ENCODE measurements around the gene AFMID.

DNA sequence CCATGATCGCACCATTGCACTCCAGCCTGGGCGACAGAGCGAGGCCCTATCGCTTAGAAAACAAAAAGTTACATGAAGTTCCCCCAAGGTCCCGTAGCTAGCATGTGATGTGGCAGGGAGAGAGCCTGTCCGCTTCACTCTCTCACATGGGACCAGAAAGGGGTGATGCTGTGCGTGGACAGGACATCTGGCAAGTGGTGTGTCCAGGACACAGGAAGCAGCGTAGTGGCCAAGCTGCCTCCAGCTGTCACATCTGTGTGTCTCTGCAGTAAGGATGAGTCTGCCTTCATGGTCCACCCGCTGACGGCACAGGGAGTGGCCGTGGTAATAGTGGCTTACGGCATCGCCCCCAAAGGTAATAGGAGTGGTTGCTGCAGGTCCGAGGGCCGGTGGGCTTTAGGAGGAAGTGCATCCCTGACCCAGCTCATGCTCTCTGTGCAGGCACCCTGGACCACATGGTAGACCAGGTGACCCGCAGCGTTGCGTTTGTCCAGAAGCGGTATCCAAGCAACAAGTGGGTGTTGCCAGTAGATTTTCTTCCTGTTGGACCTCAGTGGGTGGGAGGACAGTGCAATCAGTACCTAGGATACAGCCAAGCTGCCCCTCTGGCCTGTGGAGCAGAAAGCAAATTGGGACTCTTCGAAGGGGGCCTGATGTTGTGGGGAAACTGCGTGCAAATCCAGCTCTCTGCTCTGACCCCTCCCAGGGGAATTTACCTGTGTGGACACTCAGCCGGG lies 17.4 kb downstream of the AFMID start:
- TF ChIP-seq, protein P1, sequence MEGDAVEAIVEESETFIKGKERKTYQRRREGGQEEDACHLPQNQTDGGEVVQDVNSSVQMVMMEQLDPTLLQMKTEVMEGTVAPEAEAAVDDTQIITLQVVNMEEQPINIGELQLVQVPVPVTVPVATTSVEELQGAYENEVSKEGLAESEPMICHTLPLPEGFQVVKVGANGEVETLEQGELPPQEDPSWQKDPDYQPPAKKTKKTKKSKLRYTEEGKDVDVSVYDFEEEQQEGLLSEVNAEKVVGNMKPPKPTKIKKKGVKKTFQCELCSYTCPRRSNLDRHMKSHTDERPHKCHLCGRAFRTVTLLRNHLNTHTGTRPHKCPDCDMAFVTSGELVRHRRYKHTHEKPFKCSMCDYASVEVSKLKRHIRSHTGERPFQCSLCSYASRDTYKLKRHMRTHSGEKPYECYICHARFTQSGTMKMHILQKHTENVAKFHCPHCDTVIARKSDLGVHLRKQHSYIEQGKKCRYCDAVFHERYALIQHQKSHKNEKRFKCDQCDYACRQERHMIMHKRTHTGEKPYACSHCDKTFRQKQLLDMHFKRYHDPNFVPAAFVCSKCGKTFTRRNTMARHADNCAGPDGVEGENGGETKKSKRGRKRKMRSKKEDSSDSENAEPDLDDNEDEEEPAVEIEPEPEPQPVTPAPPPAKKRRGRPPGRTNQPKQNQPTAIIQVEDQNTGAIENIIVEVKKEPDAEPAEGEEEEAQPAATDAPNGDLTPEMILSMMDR (IDR thresholded peaks at IDR 0.05): no peak
- no peak for TF ChIP-seq EP300 (IDR thresholded peaks at IDR 0.05)
- no peak for TF ChIP-seq POLR2A (IDR thresholded peaks at IDR 0.05)

Measured in ovary (tissue), 3 donors.